Measurements from ENCODE around the gene GAPDH.
"Not testable (repeated sequence)": the region's sequence is repeated elsewhere in the genome, so short reads cannot be mapped to it uniquely, and the experiment has no call there.

The GAPDH gene

DNA sequence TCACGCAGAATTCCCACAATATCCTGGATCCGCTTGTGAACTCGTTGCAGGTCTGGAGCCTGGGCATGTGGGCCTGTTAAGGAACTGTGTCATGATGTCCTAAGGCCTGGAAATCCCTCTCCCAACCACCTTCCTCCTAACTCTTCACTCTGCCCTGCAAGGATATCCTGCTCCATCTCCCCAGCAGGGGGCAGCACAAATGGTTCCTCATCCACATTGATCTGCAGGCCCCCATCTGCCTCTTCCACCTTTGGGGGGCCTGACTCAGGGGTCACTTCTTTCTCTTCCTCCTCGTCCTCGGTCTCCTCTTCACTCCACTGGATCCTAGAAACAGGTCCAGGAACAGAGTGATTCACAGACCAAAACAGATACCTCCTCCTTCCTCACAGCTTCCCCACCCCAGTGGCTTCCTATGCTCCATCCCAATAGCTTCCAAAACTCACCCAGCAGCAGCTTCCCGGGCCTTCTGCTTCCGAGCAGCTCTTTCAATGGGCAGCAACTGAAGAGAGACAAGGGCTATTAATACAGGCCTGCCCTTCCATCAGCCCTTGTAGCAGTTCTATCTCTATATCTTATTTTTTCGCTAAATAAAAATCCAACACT, 29.2 kb downstream of the GAPDH start:
- no peak for DNase-seq (ENCODE audit: low read depth)

- DNase-seq (ENCODE audit: low read depth) = no peak
These were observed 32.9 kb downstream of the GAPDH start for GRCh38 chr12:6567112-6567670.

DNA sequence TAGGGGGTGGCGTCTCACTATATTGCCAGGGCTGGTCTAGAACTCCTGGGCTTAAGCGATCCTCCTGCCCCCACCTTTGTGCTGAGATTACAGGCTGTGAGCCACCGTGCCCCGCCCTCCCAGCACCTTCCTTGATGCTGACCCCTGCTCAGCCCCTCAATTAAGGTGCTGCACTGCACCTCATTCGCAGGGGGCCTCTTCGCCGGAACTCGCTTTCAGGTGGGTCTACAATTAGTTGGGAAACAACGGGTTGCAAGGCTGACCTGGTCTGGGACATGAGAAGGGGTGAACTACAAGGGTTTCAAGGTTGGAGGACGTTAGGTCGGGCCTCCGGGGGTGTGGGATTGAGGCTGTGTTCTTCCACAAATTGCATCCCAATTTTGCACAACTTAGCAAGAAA, 35.0 kb downstream of the GAPDH start:
- no peak for DNase-seq (ENCODE audit: low read depth)

DNA sequence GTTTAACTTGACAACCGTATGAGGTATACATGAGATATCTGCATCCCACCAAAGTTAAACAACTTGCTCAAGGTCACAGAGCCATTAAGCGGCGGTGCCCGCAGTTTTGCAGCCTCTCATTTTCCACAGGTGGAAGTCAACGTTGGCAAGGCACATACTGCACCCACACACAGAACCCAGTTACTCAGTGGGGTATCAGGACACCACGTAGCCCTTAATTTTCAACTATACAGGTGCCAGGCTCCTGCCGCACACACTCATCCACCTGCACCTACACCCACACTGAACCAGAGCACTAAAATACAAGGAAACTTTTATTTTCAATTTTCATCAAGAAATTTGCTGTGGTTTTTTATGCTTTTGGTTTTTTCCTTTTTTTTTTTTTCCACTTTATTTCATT, 35.5 kb downstream of the GAPDH start:
- no peak for DNase-seq (ENCODE audit: low read depth)

DNA sequence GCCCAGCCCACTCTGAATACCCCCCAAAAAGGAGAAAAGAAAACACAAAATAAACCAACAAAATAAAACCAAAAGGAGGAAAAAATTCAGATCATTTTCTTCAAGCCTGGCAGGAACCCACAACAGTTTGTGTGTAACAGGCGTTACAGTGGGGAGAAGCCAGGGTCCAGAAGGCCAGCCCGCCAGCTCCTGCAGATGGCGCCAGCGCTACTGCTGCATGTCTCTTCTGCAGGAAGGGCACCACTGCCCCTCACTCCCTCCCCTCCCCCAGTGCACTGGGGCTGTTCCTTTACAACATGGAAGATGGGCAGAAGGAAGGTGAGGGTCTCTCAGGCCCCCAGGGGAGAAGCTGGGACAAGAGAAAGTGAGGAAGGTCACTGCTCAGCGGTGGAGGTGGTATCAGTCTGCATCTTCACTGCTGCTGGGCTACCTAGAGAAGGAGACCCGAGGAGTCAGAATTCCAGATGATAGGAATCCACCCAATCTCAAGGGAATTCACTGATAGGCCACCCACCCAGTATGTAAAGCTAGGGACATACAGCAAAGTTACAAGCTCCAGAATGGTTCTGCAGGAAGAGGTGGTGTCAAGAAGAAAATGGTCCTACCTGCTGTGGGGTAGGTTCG, 36.1 kb downstream of the GAPDH start:
- no peak for DNase-seq (ENCODE audit: low read depth)

- no peak for DNase-seq (ENCODE audit: low read depth)
These were observed 38.7 kb downstream of the GAPDH start for GRCh38 chr12:6573001-6573400.

DNA sequence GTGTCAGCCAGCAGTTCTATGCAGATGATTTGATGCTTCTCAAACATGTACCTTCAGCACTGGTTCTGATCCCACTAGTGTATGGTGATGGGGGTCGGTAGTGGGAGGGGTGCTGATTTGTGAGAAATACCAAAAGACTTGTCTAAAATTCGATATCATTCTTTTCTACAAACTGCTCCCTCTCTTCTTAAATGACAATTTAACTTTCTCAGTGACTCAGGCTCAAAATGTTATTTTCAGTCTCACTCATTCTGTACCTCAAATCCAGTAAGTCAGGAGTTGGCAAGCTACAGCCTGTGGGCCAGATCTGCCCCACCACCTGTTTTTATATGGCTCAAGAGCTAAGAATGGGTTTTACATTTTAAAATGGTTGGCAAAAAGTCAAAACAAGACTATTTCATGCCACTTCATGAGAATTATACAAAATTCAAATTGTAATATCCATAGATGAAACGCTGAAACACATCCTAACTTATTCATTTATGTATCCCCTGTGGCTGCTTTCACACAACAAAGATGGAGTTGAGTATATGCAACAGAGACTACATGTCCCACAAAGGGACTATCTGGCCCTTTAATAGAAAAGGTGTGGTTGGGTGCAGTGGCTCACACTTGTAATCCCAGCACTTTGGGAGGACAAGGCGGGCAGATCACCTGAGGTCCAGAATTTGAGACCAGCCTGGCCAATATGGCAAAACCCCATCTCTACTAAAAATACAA, 40.4 kb downstream of the GAPDH start:
- no peak for DNase-seq (ENCODE audit: low read depth)

GRCh38 chr12:6575648-6576047, 41.3 kb downstream of the GAPDH start:
- no peak for DNase-seq (ENCODE audit: low read depth)

- no peak for DNase-seq (ENCODE audit: low read depth)
These were observed 47.9 kb downstream of the GAPDH start for GRCh38 chr12:6582196-6582595.

GRCh38 chr12:6582959-6583358, 48.6 kb downstream of the GAPDH start:
- no peak for DNase-seq (ENCODE audit: low read depth)

GRCh38 chr12:6584293-6584692, 50.0 kb downstream of the GAPDH start:
- no peak for DNase-seq (ENCODE audit: low read depth)

GRCh38 chr12:6586569-6586968, 52.3 kb downstream of the GAPDH start:
- not testable (repeated sequence) for DNase-seq (ENCODE audit: low read depth)
